Subcutaneous adipose tissue (tissue), 4 donors: Measurements from ENCODE around the gene KCNJ6. TPM values are rescaled to one million over a fixed set of nuclear protein-coding genes. Genes with fewer than 3 reads are reported as not detected.

Experiments used
- CTCF ChIP-seq: fragments of 450-650 bp; IDR thresholded peaks from one replicate; pipeline ENCODE4 v1.5.1; 2016; ENCODE audit warnings: low read depth, mild to moderate bottlenecking, control low read depth, antibody characterized with exemption, moderate library complexity
- total RNA-seq, 4 donors: library from RNA; depleted of rRNA; stranded (reverse); fragments of >200 nt; gene quantifications; one replicate each; pipeline ENCODE4 v1.1.0, GENCODE V29; 2016

KCNJ6 gene
- total RNA-seq, 4 donors from 2014 or later, result not detected

- no peak for TF ChIP-seq CTCF
Measured at GRCh38 chr21:37653201-37653600, 263.1 kb downstream of the KCNJ6 start.

GRCh38 chr21:37647781-37648180, 268.5 kb downstream of the KCNJ6 start:
- TF ChIP-seq CTCF, result no peak

GRCh38 chr21:37645848-37646247, 270.4 kb downstream of the KCNJ6 start:
- TF ChIP-seq CTCF, result no peak

GRCh38 chr21:37644636-37645035, 271.6 kb downstream of the KCNJ6 start:
- no peak for TF ChIP-seq CTCF

- no peak for TF ChIP-seq CTCF
Measured at GRCh38 chr21:37642493-37642892, 273.8 kb downstream of the KCNJ6 start.

- TF ChIP-seq CTCF, result no peak
Measured at GRCh38 chr21:37639756-37640155, 276.5 kb downstream of the KCNJ6 start.

GRCh38 chr21:37636152-37636860, 280.0 kb downstream of the KCNJ6 start:
- TF ChIP-seq CTCF, result no peak
